HG02884 (cell line): Measurements from ENCODE around the gene FCGR3B.
"Not testable (repeated sequence)": the region's sequence is repeated elsewhere in the genome, so short reads cannot be mapped to it uniquely, and the experiment has no call there.

ENCODE experiments used
- ATAC-seq: cut with Tn5 transposase; IDR thresholded peaks from one replicate; pipeline ENCODE4 v1.9.1; 2021; ENCODE audit warnings: mild to moderate bottlenecking, moderate library complexity; ENCODE audit not compliant: unreplicated experiment

FCGR3B gene

GRCh38 chr1:161631076-161631475 lies at the start of gene FCGR3B:
Gene FCGR3B (minus strand): TSS chr1:161631176. CDS start chr1:161631094, 82 bp downstream.
- ATAC-seq: no peak

GRCh38 chr1:161678500-161678899 lies 47.5 kb upstream of the FCGR3B start:
- no peak for ATAC-seq

- no peak for ATAC-seq
Measured at GRCh38 chr1:161676958-161677689, 46.1 kb upstream of the FCGR3B start.

- ATAC-seq: no peak
Measured at GRCh38 chr1:161676441-161676840, 45.5 kb upstream of the FCGR3B start.

GRCh38 chr1:161674908-161675307 lies 43.9 kb upstream of the FCGR3B start:
- ATAC-seq: not testable (repeated sequence)

GRCh38 chr1:161674447-161674846 lies 43.5 kb upstream of the FCGR3B start:
- ATAC-seq: not testable (repeated sequence)

GRCh38 chr1:161673437-161673836 lies 42.5 kb upstream of the FCGR3B start:
- not testable (repeated sequence) for ATAC-seq

GRCh38 chr1:161671045-161672020 lies 40.4 kb upstream of the FCGR3B start:
- ATAC-seq: not testable (repeated sequence)

GRCh38 chr1:161664689-161665088 lies 33.7 kb upstream of the FCGR3B start:
- ATAC-seq: not testable (repeated sequence)

- not testable (repeated sequence) for ATAC-seq
Measured at GRCh38 chr1:161663569-161663968, 32.6 kb upstream of the FCGR3B start.

- ATAC-seq: peak; percentile 72
Measured at GRCh38 chr1:161662684-161663339, 31.8 kb upstream of the FCGR3B start, which contains the start of gene FCGR2B. Gene FCGR2B (plus strand): TSS chr1:161663143. CDS start chr1:161663242, 99 bp downstream.

GRCh38 chr1:161661660-161662311 lies 30.8 kb upstream of the FCGR3B start:
- ATAC-seq: not testable (repeated sequence)

- not testable (repeated sequence) for ATAC-seq
Measured at GRCh38 chr1:161658524-161658923, 27.5 kb upstream of the FCGR3B start.

- ATAC-seq: not testable (repeated sequence)
Measured at GRCh38 chr1:161653971-161654370, 23.0 kb upstream of the FCGR3B start.

- not testable (repeated sequence) for ATAC-seq
Measured at GRCh38 chr1:161653541-161653940, 22.6 kb upstream of the FCGR3B start.

- ATAC-seq: not testable (repeated sequence)
Measured at GRCh38 chr1:161647507-161648360, 16.8 kb upstream of the FCGR3B start.

- ATAC-seq: not testable (repeated sequence)
Measured at GRCh38 chr1:161644855-161645254, 13.9 kb upstream of the FCGR3B start.

- ATAC-seq: not testable (repeated sequence)
Measured at GRCh38 chr1:161643481-161644208, 12.7 kb upstream of the FCGR3B start.

GRCh38 chr1:161642697-161643096 lies 11.7 kb upstream of the FCGR3B start:
- not testable (repeated sequence) for ATAC-seq
